Measurements from ENCODE around the gene DNAJB13.

DNA sequence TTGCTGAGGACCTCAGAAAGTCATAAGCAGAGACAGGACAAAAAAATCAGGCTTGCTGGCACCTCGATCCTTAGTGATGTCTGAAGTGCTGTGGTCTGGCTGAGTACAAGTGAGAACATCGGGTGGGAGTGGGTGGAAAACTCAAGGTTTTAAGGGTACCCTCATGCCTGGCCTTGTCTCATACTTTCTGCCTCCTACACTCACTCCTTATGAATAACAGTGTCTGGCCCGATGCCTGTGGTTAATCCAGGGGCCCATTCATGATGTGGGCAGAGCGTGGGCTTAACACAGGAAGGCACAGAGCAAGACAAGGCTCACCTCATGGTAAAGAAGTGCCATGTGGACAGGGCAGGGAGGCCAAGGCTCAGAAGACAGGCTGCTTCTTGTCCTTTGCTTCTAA, 69.0 kb downstream of the DNAJB13 start:
- no peak for TF ChIP-seq CTCF (IDR thresholded peaks at IDR 0.05 in 2 of 3, conservative IDR thresholded peaks at IDR 0.05 in 1 of 3; ENCODE audit: control insufficient read depth in 2 of 3, extremely low read depth in 1 of 3, insufficient read depth in 1 of 3, low read depth in 3 of 3, low read length in 3 of 3)
- no peak for TF ChIP-seq JUND (IDR thresholded peaks at IDR 0.05; ENCODE audit: low read depth, low read length)

All from GM12878 (cell line).